ENCODE data around the gene TPM1. TPM values are rescaled to one million over a fixed set of nuclear protein-coding genes. Genes with fewer than 3 reads are reported as not detected.

Gene TPM1
- total RNA-seq, 4 donors from 2014 or later = 167 to 702 (median 252) TPM

DNA sequence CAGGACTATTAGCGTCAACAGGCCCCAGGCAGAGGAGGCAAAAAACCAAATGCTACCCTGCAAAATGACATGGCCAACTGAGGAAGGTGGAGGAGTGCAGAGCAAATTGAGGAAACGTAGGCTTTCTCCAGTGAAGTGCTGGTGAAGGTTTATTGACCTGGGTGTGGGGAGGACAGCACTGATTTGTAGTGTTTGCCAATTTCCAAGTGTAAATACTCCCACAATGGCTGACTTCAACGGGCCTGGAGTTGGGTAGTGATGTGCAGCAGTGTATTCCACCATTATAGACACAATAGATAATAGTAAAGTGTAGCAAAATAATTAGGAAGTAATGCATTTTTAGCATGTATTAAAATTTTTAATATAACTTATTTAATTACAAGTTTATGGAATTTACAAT, 32.2 kb upstream of the TPM1 start:
- DNase-seq (ENCODE audit: low spot score) = no peak
- TF ChIP-seq CTCF (IDR thresholded peaks at IDR 0.05) = no peak
- no peak for ATAC-seq (ENCODE audit: low FRiP score)

GRCh38 chr15:63010920-63011693, 31.4 kb upstream of the TPM1 start:
- ATAC-seq (ENCODE audit: low FRiP score) (no peak), DNase-seq (ENCODE audit: low spot score) (no peak)
- TF ChIP-seq CTCF (IDR thresholded peaks at IDR 0.05) = no peak

DNA sequence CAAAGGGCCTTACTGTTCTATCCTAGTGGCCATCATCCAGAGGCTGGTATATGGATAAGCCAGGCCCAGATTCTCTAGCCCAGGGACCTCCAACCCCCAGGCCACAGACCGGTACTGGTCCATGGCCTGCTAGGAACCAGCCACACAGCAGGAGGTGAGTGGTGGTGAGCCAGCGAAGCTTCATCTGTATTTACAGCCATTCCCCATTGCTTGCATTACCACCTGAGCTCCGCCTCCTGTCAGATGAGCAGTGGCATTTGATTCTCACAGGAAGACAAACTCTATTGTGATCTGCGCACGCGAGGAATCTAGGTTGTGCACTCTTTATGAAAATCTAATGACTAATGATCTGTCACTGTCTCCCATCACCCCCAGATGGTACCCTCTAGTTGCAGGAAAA, 30.1 kb upstream of the TPM1 start:
- no peak for TF ChIP-seq CTCF (IDR thresholded peaks at IDR 0.05)
- no peak for ATAC-seq (ENCODE audit: low FRiP score)
- no peak for DNase-seq (ENCODE audit: low spot score)

- DNase-seq (ENCODE audit: low spot score) (no peak), ATAC-seq (ENCODE audit: low FRiP score) (no peak)
- no peak for TF ChIP-seq CTCF (IDR thresholded peaks at IDR 0.05)
Measured at GRCh38 chr15:63013052-63013808, 29.3 kb upstream of the TPM1 start.

DNA sequence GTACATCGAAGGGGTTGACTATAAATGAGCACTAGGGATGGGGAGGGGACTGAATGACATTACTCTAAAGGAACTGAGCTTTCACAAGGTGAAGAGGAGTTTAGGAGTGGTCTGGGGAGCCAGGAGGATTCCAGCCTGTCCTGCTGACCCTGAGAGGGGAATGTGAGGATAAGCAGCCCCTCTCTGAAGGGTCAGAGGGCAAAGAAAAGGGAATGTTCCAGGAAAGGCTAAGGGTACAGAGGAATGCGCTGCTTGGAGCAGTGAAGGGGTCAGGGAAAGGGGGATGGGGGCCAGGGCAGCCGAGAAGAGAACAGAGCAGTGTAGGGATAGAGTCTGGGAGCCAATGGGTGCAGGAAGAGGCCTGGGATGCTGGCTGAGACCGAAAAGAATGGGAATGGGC, 28.0 kb upstream of the TPM1 start:
- no peak for TF ChIP-seq CTCF (IDR thresholded peaks at IDR 0.05)
- ATAC-seq (ENCODE audit: low FRiP score) = no peak

GRCh38 chr15:63015618-63016017, 26.9 kb upstream of the TPM1 start:
- no peak for TF ChIP-seq CTCF (IDR thresholded peaks at IDR 0.05)
- ATAC-seq (ENCODE audit: low FRiP score) = peak; percentile 81
- DNase-seq (ENCODE audit: low spot score) = no peak

More for the DNA sequence above, 28.0 kb upstream of the TPM1 start:
- DNase-seq (ENCODE audit: low spot score) = no peak
